DMS53 treated with DMSO at 0.1 percent for 48 hours (cell line): Measurements from ENCODE around the gene PRKACB.
A peak's percentile ranks its signal among the peaks of the same experiment; 100 is the strongest.
"Not testable (repeated sequence)": the region's sequence is repeated elsewhere in the genome, so short reads cannot be mapped to it uniquely, and the experiment has no call there.

ENCODE experiments used
- DNase-seq: peaks from one replicate; lab custom pipeline; 2025; ENCODE audit not compliant: unreplicated experiment; lab: John Stamatoyannopoulos, UW

Gene PRKACB

DNA sequence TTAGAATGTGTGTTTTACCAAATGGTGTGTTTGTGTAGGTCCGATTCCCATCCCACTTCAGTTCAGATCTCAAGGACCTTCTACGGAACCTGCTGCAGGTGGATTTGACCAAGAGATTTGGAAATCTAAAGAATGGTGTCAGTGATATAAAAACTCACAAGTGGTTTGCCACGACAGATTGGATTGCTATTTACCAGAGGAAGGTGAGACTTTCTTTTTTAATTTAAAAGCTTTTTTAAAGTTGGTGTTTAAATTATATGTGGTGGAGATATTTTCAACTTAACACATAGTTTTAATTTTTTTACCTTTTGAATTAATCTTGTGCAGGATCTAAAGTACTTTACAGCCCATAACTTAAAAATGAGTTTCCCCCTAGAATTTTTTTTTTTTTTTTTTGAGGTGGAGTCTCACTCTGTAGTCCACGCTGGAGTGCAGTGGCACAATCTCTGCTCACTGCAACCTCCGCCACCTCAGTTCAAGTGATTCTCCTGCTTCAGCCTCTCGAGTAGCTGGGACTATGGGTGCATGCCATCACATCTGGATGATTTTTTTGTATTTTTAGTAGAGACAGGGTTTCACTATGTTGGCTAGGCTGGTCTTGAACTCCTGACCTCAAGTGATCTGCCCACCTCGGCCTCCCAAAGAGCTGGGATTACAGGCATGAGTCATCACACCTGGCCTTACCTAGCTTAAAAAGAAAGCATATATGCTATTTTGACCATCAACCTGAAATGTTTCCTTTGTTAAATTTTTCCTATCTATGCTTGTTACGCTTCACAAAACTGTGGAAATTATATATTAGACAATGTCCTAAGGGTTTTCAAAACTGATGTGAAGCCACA is 70.3 kb downstream of the PRKACB start:
- DNase-seq: no peak

DNA sequence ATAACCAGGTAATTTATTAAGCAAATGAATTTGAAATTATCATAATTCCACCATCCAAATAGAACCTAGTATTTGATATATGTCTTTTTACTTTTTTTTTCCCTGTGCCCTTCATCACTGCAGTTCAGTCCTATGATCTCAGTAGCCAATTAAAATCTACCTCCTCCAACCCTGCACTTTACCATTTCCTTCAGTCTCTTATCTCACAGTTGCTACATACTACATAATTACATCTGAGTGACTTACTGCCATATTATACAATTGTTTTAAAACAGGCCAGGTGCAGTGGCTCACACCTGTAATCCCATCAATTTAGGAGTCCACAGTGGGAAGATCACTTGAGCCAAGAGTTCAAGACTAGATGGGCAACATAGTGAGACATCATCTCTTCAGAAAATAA is 73.2 kb downstream of the PRKACB start:
- DNase-seq: no peak

DNA sequence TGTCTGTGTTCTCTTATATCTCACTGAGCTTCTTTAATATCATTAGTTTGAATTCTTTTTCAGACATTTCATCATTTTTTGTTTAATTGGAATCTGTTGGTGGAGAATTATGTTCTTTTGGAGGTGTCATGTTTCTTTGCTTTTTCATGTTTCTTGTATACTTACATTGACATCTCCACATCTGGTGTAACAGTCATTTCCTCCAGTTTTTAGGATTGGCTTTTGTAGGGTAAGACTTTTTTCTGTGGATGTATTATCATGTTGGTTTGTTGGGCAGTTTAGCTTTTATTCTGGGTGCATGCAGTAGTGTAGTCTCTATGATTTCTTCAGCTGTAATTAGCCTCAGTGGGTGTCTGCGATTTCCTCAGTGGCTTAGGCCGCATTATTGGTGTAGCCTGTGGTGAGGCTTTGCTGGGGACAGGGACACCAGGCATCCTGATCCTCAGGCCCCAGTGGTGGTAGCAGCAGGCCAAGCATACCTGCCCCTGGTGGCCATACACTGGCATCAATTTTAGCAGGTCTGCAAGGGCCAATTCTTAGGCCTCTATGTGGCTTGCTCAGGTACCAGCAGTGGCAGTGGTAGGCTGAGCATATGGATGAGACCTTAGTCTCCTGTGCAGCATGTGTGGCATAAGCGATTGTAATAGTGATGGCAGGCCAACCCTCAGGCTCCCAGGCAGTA is 79.8 kb downstream of the PRKACB start:
- no peak for DNase-seq

DNA sequence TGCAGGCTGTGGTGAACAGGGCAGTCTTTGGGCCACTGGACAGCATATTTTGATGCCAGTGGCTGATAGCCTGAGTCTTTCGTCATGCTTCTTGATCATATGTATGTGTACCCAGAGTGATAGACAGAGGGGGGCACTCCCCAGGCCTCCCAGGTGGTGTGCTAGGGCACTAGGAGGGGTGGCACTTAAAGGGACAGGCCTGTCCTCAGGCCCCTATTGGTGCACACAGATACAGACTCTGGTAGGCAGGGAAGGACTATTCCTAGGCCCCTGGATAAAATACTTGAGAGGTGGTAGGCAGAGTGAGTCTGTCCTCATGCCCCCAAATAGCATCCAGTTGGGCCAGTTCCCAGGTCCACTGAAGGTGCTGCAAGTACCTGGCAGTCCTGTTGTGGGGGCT is 80.8 kb downstream of the PRKACB start:
- no peak for DNase-seq

DNA sequence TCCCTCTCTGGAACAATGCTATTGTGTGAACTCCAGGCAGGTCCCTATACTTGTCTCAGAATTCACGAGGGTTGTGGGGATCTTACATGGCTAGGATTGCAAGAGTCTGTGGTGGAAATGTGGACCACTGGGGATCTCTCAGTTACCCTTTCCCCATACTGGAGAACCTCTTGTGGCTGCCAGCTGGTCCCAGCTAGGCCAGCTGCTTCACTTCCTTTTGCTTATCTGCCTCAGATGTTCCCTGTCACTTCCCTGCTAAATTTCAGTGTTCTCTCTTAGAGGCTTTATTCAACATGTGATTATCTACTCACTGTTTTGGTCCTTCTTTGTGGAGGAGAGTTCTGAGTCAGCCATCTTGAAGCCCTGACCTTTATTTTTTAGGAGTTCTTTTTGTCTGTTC is 81.6 kb downstream of the PRKACB start:
- DNase-seq: no peak

DNA sequence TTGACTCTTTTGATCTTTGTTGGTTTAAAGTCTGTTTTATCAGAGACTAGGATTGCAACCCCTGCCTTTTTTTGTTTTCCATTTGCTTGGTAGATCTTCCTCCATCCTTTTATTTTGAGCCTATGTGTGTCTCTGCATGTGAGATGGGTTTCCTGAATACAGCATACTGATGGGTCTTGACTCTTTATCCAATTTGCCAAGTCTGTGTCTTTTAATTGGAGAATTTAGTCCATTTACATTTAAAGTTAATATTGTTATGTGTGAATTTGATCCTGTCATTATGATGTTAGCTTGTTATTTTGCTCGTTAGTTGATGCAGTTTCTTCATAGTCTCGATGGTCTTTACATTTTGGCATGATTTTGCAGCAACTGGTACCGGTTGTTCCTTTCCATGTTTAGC is 88.6 kb downstream of the PRKACB start:
- not testable (repeated sequence) for DNase-seq

DNA sequence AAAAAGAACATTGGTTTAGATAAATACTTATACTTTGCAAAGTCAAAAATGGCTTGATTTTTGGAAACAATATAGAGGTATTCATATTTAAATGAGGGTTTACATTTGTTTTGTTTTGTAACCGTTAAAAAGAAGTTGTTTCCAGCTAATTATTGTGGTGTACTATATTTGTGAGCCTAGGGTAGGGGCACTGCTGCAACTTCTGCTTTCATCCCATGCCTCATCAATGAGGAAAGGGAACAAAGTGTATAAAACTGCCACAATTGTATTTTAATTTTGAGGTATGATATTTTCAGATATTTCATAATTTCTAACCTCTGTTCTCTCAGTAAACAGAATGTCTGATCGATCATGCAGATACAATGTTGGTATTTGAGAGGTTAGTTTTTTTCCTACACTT is 92.2 kb downstream of the PRKACB start:
- no peak for DNase-seq

DNA sequence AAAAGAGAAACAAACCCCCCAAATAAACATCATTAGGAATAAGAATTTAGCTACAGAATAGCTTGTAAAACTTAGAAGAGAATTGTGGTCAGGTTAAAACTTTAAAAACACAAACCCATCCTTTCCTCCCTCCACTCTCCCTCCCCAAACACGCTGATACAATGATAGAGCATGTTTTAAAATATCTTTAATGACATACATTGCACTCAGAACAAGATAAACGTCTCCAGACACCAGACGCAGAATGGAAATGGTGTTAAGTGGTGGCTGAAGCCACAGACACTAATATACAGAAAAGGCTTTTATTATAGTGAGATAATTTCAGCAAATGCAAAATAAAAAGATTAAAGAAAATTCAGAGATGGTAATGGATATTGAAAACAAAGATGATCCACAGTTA is 98.6 kb downstream of the PRKACB start:
- DNase-seq: no peak

DNA sequence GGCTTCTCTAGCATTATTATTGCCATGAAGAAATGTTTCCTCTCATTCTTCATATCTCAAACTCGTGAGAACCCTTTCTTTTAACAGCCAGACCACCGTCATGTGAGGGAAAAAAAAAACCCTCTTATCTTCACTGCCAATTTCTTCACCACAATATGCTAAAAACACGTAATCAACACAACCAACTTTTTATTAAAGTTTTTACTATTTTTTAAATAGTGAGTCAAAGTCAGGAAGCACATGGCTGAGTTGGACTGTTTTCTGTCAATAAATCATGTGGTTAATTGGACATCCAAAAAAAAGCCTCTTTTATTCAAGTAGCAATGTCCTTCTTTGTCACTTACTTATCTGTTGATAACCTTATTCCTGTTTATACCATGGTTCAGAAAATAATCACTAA is 101.5 kb downstream of the PRKACB start:
- DNase-seq: no peak

DNA sequence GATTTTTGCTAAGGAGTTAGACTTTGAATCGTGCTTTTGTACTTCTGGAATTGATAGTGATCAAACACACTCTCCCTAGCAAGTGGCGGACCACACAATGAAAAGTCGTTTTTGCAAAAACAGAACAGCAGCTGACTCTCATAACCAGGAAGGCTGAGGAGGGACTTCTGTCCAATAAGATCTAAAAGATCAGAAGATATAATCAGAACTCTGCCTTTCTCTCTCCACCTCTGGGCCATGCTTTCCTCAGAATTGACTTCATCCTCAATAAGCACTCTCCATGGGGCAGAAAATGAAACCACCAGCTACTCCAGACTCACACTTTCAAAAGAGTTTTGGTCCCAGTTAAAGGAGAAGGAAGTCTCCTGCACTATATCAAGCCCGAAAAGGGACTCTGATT is 102.1 kb downstream of the PRKACB start:
- DNase-seq: no peak

DNA sequence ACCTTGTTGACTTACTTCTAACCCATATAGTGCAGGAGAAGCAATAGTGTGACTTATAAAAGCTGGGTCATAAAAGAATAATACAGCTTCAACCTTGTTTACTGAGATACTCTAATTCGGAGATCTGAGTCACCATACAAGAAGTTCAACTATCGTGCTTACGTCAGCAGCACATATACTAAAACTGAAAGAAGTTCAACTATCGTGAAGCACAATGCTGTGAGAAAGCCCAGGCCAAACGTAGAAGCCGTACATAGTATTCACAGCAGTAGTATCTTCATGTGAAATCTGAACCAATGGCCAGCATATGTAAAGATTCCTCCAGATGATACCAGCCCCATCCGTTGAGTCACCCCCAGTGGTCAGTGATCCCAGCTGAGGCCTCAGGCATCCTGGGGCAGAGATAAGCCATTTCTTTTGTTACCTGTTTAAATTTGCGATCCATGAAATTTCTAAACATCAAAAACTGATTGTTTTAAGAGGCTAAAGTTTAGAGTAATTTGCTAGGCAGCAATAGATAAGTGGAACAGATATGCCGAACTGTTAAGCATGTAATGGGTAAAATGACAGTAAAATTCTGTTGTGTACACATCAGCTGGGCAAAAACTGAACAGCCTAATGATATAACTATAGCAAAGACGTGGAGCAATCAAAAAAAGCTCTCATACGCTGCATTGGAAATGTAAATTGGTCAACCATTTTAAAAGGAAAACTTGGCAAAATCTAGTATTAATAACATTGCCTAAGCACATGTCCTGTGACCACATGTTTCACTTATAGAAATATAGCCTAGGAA is 103.6 kb downstream of the PRKACB start:
- no peak for DNase-seq

DNA sequence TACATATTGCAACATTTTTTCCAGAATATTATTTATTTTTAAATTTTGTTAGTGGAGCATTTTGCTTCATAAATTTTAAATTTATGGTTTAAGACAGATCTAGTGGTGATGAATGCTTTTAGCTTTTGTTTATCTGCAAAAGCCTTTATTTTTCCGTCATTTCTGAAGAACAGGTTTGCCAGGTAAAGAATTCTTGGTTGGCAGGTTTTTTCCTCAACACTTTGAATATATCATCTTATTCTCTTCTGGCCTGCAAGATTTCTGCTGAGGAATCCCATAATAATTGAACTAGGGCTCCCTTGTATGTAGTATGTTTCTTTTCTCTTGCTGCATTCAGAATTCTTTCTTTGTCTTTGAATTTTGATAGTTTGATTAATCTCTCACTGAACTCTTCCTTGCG is 106.6 kb downstream of the PRKACB start:
- no peak for DNase-seq

DNA sequence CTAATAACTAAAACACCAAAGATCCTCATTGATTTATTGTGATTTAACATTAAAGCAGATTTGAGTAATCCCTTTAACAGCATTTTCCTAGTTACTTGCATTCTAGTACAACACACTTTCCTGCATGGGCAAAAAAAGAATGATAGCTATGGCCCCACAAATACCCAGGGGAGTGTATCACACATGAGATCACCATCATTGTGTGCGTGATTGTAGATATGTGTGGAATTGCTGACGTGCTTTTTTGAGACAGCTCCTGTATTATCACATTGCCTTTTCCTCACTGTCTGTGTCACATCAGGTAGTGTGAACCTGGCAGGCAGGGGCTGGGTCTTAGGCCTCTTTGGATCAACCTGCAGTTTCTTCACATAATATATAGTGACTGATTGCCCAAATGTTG is 109.0 kb downstream of the PRKACB start:
- no peak for DNase-seq

DNA sequence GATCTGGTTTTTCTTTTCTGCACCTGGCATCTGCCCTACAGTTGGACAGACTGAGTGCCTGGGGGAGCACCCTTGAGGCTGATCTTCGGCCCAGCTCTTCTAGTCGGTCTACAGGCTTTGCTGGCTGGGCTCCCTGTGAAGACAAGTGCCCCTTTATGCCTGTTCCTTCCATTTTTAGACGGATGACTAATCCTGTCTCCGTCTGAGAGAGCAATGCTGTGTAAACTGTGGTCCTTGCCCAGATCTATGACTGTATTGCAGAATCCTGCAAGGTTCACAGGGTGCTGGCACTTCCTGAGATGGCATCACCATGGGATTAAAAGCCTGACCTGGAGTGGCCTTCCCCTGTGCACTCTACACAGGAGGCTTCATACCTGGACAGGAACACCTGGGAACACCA is 109.8 kb downstream of the PRKACB start:
- DNase-seq: peak; percentile 97

DNA sequence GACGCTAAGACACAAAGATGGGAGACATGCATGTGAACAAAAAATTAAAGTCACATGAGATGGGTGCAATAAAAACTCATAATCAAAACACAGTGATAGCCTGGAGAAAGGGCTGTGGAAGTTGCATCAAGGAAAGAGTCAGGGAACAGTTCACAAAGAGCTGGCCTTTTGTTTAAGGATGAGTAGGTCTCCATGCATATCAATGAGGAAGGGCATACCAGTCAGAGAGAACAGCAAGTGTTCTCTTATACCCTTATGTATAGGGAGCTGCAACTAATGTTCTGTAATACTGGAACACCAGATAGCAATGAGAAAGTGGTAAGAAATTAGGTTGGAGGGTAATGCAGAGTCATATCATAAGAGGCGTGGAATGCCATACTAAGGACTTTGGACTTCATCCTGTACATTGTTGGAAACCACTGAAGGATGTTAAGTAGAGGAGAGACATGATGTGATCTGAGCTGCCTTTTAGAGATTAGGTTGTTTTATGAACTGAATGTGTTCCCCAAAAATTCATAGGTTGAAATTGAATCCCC is 110.7 kb downstream of the PRKACB start:
- DNase-seq: no peak

DNA sequence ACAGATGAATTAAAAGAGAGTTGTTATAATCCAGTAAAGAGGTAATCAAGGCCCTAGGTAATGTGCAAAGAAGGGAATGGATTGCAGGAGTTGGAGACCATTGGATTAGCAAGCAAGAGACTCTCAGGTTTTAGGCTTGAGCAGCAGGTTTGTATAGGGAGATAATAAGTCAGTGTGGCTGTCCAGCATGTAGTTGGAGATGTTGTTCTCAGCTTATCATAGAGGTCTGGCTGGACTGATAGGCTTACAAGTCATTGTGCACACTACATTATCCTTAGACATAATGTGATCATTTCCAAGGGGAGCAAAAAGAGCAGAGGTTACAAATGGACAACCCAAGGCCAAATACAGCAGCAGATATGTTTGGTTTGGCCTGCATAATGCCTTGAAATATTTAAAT is 111.5 kb downstream of the PRKACB start:
- DNase-seq: no peak

DNA sequence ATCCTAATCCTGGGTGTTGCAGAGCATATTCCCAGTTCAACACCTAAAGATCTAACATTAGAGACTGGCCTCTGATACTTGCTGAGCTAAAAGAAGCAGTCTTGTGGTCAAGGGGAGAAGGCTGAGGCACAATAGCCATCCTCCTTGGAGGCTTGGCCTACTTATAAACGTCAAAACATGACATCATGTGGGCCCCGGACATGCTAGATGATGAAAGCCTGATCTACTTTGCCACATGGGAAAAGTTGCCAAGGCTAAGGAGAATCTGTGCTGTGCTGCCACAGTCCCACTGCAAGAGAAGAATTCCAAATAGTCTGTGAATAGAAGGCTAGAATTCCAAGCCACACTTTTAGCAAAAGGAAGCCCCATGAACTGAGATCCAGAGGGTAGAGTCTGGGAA is 113.5 kb downstream of the PRKACB start:
- DNase-seq: no peak

DNA sequence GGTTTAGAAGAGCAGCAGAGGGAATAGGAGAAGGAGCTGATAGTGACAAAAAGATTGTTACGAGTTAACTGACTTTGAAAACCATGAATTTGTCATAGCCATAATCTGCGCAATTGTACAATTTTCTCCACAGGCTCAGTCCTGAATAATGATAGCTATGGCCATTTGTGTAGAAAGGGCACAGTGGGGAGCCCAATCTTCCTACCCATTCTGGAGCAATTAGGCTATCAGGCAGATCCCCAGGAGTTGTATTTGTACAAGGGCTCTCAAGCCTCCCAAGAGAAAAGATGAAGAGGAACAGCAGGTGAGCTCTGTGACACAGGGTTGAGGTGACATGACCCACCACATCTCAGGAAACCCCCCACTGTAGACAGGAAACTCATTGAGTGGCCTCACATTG is 115.3 kb downstream of the PRKACB start:
- no peak for DNase-seq

DNA sequence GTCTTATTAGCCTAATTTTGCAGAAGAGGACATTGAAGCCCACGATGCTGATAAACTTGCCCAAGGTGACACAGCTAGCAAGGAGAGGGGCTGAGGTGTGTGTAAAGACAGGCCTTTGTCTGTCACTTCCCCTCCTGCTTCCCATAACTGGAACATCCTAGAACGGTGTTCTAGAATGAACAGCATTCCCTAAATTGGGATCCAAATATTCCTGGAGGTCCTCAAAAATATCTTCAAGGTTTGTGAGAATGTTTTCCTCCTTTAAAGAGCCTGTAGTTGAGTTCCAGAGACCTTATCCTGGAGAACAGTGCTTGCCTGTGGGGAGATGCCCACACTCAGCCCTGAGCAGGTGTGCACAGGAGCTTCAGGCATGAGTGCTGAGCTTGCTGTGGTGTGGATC is 115.9 kb downstream of the PRKACB start:
- DNase-seq: no peak

DNA sequence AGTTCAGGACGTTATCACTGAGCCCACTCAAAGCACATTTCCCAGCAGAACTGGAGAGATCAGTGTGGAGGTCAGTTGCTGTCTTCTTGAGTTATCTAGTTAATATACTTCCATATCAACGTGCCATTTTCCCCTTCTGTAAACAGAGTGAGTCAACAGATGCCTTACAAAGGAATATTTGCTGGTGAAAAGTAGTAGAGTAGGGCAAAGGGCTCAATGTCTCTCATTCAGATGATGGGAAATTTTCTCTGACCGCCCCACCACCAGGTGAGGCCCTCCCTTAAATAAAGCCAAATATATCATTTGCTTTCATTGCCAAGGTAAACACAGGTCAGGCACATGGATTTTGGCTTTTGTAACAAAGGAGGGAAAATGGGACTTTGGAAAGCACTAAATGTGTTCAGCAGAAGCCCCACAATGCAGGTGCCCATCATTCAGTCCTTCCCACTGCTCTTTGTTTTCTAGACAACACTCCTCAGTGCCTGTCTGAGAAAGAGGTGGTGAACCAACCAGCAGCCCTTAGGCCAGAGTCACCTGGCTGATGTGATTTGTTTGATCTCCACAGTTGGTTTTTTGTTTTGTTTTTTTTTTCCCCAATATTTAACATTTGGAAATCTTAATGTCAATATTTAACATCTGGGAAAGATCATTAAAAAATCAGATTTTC is 116.9 kb downstream of the PRKACB start:
- DNase-seq: peak; percentile 64

DNA sequence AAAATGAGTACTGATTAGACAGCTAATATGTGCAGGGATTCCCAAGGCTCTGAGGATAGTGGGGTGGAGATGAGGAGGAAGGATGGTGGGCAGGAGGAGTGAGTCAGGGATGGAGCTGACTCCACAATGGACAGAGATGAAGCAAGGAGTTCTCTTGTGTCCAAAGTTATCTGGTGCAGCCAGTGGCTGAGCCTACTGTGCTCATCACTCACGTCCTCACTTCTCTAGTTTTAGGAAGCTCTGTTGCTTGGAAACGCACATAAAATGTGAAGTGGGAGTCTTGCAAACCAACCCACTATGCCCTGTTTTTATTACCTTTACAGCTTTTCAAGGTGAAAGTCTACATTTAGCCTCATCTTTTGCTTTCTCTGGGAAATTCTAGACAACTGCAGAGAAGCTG is 120.9 kb downstream of the PRKACB start:
- no peak for DNase-seq
